Endodermal cell (in vitro differentiated cells): ENCODE results near the gene MAP2K6. TPM values are rescaled to one million over a fixed set of nuclear protein-coding genes. Genes with fewer than 3 reads are reported as not detected.
A peak's percentile ranks its signal among the peaks of the same experiment; 100 is the strongest.

Experiments used
- DNase-seq: peaks from one replicate; pipeline ENCODE4 v3.0.0-alpha.2; 2017
- H3K27ac ChIP-seq: 2 replicates; pipeline ENCODE4 v1.5.1; 2013; ENCODE audit warnings: mild to moderate bottlenecking, low read depth, low read length, moderate library complexity
- H3K27me3 ChIP-seq: 2 replicates; pipeline ENCODE4 v1.6.1; 2013; ENCODE audit warnings: mild to moderate bottlenecking, low read length, moderate library complexity; ENCODE audit not compliant: insufficient read depth, control insufficient read depth, poor library complexity, severe bottlenecking
- H3K36me3 ChIP-seq: 2 replicates; pipeline ENCODE4 v1.7.0; 2013; ENCODE audit warnings: mild to moderate bottlenecking, low read length, moderate library complexity; ENCODE audit not compliant: control insufficient read depth, insufficient read depth
- H3K4me1 ChIP-seq: one replicate; pipeline ENCODE4 v1.7.0; 2013; ENCODE audit warnings: low read length; ENCODE audit not compliant: control insufficient read depth, insufficient read depth
- H3K4me3 ChIP-seq: 2 replicates; pipeline ENCODE4 v1.5.1; 2013; ENCODE audit warnings: mild to moderate bottlenecking, low read length, moderate library complexity
- H3K9ac ChIP-seq: 2 replicates; pipeline ENCODE4 v1.6.1; 2013; ENCODE audit warnings: mild to moderate bottlenecking, low read length, moderate library complexity; ENCODE audit not compliant: poor library complexity, severe bottlenecking; ENCODE audit errors: extremely low read depth
- H3K9me3 ChIP-seq: 2 replicates; pipeline ENCODE4 v1.6.1; 2013; ENCODE audit warnings: mild to moderate bottlenecking, low read length, moderate library complexity; ENCODE audit not compliant: control insufficient read depth
- H3K27ac Mint-ChIP-seq: 2 replicates; pipeline ENCODE4 v1.8.0; 2020; ENCODE audit warnings: mixed read lengths
- H3K27me3 Mint-ChIP-seq: 2 replicates; pipeline ENCODE4 v1.8.0; 2021; ENCODE audit warnings: mild to moderate bottlenecking, mixed read lengths; ENCODE audit not compliant: insufficient read depth
- H3K36me3 Mint-ChIP-seq: 2 replicates; pipeline ENCODE4 v1.8.0; 2020; ENCODE audit warnings: low read depth, mixed read lengths
- H3K4me1 Mint-ChIP-seq: 2 replicates; pipeline ENCODE4 v1.8.0; 2020; ENCODE audit warnings: mixed read lengths
- H3K4me3 Mint-ChIP-seq: 2 replicates; pipeline ENCODE4 v1.8.0; 2020; ENCODE audit warnings: mild to moderate bottlenecking, moderate library complexity, mixed read lengths
- H3K9me3 Mint-ChIP-seq: 2 replicates; pipeline ENCODE4 v1.8.0; 2020; ENCODE audit warnings: mild to moderate bottlenecking, mixed read lengths
- CTCF ChIP-seq: fragments of 200-600 bp; sonication (generic); conservative IDR thresholded peaks from 2 replicates; pipeline ENCODE4 v1.5.0; 2021; ENCODE audit warnings: antibody characterized with exemption, mild to moderate bottlenecking
- WGBS, 2 experiments: methylation state at CpG; one replicate each; pipeline versions ENCODE4 v1.1.5 to v1.1.7; 2013; ENCODE audit warnings: missing lambda C conversion rate in 2 of 2, mixed read lengths in 1 of 2; ENCODE audit not compliant: insufficient coverage in 1 of 2, insufficient read length in 1 of 2; 5-methylcytosine and 5-hydroxymethylcytosine counted together
- total RNA-seq, 2 donors: library from RNA; stranded (reverse); fragmentation: NEBNext Ultra II Directional in 1 of 2; extraction: Animal tissue kit (Norgen Biotek cat#: 25700) in 1 of 2; gene quantifications; 2 replicates in 1 of 2; 3 replicates in 1 of 2; pipeline ENCODE4 v1.2.1, GENCODE V29; 2021

Gene MAP2K6
- total RNA-seq, 2 donors from 2014 or later: 42.2 to 55.3 TPM

DNA sequence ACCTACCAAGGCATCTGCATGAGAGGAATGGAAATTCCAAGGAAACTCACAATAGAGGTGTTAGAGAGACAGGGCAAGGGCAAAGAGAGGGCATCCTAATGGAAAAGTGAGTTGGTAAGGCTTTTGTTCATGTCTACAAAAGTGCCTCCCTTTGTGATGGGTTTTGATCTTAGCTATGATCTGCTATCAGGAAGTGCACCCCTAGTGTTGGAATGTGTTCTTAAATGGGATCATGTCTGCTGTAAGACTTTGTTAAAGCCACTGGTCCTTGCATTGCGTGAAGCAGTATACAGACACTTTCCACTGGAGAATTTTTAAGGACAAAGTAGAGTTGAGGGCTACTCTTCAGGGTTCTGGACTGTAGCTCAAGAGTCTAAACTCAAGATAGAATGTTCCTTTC, 92.0 kb downstream of the MAP2K6 start:
- Histone ChIP-seq H3K27me3 (no peaks in the 10 kb centered on the region), H3K27ac (no peak overlapping the region), H3K36me3 (no peaks in the 10 kb centered on the region), H3K4me1 (peaks cover 9% of the 10 kb centered on the region), H3K4me3 (no peak overlapping the region), H3K9me3 (no peaks in the 10 kb centered on the region), H3K9ac (no peak overlapping the region)
- WGBS, 2 experiments: 90 to 100% methylated on average over 1 of the region's 1 CpG
- Mint-ChIP-seq H3K27ac (no peak overlapping the region), H3K27me3 (no peaks in the 10 kb centered on the region), H3K36me3 (peaks cover 10% of the 10 kb centered on the region), H3K9me3 (no peaks in the 10 kb centered on the region), H3K4me1 (peaks cover 48% of the 10 kb centered on the region), H3K4me3 (no peak overlapping the region)
- TF ChIP-seq CTCF: peak; percentile 68
- no peak for DNase-seq

DNA sequence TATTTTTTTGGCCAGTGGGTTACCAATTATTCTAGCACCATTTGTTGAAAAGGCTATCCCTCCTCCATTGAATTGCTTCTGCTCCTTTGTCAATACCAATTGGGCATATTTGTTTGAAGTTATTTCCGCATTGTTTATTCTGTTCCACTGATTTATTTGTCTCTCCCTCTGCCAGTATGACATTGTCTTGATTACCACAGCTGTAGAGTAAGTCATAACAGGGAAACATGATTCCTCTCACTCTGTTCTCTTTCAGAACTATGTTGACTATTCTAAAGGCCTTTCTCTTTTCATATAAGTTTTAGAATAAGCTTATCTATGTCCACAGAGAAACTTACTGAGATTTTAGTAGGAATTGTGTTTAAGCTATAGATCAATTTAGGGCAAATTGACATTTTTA, 94.3 kb downstream of the MAP2K6 start:
- Mint-ChIP-seq H3K36me3 (peaks cover 10% of the 10 kb centered on the region), H3K27ac (no peak overlapping the region), H3K9me3 (no peaks in the 10 kb centered on the region), H3K4me3 (no peak overlapping the region), H3K4me1 (peaks cover 25% of the 10 kb centered on the region), H3K27me3 (no peaks in the 10 kb centered on the region)
- Histone ChIP-seq H3K4me3 (no peak overlapping the region), H3K4me1 (no peaks in the 10 kb centered on the region), H3K27me3 (no peaks in the 10 kb centered on the region), H3K36me3 (no peaks in the 10 kb centered on the region), H3K9ac (no peak overlapping the region), H3K27ac (no peak overlapping the region), H3K9me3 (no peaks in the 10 kb centered on the region)
- WGBS, 2 experiments: 86 to 96% methylated on average over 1 of the region's 1 CpG
- DNase-seq: no peak
- no peak for TF ChIP-seq CTCF

DNA sequence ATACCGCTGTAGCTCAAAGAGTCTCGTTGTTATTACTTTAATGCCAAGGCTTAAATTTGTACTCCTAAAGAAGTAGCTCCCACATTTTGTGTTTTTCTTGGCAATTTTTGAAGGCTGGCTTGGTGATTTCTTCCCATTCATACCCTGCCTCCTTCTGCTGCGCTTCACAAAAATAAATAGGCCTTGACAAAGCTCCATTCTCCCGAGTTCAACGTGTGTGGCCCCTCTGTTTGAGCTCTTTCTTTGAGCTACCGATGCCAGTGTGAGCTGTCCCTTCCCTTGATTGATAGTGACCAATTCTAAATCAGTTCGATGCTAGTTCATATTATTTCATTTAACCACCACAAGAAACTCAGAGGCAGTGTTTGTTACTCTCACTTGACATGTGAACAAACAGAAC, 96.8 kb downstream of the MAP2K6 start:
- H3K36me3 Mint-ChIP-seq: peaks cover 21% of the 10 kb centered on the region

More for the DNA sequence above, 96.8 kb downstream of the MAP2K6 start:
- H3K27ac Mint-ChIP-seq: no peak overlapping the region
- peaks cover 10% of the 10 kb centered on the region for H3K9me3 Mint-ChIP-seq
- no peak for TF ChIP-seq CTCF
- Histone ChIP-seq H3K4me1 (no peaks in the 10 kb centered on the region), H3K4me3 (no peak overlapping the region), H3K9me3 (peaks cover 9% of the 10 kb centered on the region), H3K36me3 (no peaks in the 10 kb centered on the region), H3K27ac (peak overlapping the region; percentile 13), H3K9ac (no peak overlapping the region), H3K27me3 (no peaks in the 10 kb centered on the region)
- DNase-seq: no peak
- H3K27me3 Mint-ChIP-seq: no peaks in the 10 kb centered on the region
- H3K4me3 Mint-ChIP-seq: no peak overlapping the region
- H3K4me1 Mint-ChIP-seq: peaks cover 6% of the 10 kb centered on the region
- 71 to 83% methylated on average over 6 to 7 of the region's 7 CpGs for WGBS, 2 experiments
